ENCODE data around the gene TLE1.

GRCh38 chr9:81535542-81536241 lies 153.7 kb downstream of the TLE1 start:
- TF ChIP-seq, protein P1, sequence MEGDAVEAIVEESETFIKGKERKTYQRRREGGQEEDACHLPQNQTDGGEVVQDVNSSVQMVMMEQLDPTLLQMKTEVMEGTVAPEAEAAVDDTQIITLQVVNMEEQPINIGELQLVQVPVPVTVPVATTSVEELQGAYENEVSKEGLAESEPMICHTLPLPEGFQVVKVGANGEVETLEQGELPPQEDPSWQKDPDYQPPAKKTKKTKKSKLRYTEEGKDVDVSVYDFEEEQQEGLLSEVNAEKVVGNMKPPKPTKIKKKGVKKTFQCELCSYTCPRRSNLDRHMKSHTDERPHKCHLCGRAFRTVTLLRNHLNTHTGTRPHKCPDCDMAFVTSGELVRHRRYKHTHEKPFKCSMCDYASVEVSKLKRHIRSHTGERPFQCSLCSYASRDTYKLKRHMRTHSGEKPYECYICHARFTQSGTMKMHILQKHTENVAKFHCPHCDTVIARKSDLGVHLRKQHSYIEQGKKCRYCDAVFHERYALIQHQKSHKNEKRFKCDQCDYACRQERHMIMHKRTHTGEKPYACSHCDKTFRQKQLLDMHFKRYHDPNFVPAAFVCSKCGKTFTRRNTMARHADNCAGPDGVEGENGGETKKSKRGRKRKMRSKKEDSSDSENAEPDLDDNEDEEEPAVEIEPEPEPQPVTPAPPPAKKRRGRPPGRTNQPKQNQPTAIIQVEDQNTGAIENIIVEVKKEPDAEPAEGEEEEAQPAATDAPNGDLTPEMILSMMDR (IDR thresholded peaks at IDR 0.05): no peak
- TF ChIP-seq POLR2A (IDR thresholded peaks at IDR 0.05): no peak

Data from Peyer's patch (tissue), 4 donors.